Lower lobe of right lung (tissue), 2 donors: ENCODE measurements around the gene HDAC2. TPM values are rescaled to one million over a fixed set of nuclear protein-coding genes. Genes with fewer than 3 reads are reported as not detected.
"Not testable (repeated sequence)": the region's sequence is repeated elsewhere in the genome, so short reads cannot be mapped to it uniquely, and the experiment has no call there.

Experiments used
- ATAC-seq, 2 donors: fragments of 200-7000 bp; cut with Tn5 transposase; one replicate each; pipeline ENCODE4 v1.9.1; 2020 to 2022; ENCODE audit warnings: mild to moderate bottlenecking in 2 of 2, moderate library complexity in 2 of 2
- DNase-seq: peaks from one replicate; pipeline ENCODE4 v3.0.0-alpha.2; 2020
- H3K27ac ChIP-seq: fragments of 200-600 bp; one replicate; pipeline ENCODE4 v1.8.0; 2022
- H3K27me3 ChIP-seq: fragments of 200-600 bp; one replicate; pipeline ENCODE4 v1.8.0; 2022; ENCODE audit warnings: low read depth
- H3K36me3 ChIP-seq: fragments of 200-600 bp; one replicate; pipeline ENCODE4 v1.8.0; 2022; ENCODE audit warnings: mild to moderate bottlenecking
- H3K4me1 ChIP-seq: fragments of 200-600 bp; one replicate; pipeline ENCODE4 v1.8.0; 2022
- H3K4me3 ChIP-seq: fragments of 200-600 bp; one replicate; pipeline ENCODE4 v1.8.0; 2022; ENCODE audit warnings: mild to moderate bottlenecking
- H3K9me3 ChIP-seq: fragments of 200-600 bp; one replicate; pipeline ENCODE4 v1.8.0; 2022
- CTCF ChIP-seq: fragments of 200-600 bp; IDR thresholded peaks from one replicate; pipeline ENCODE4 v1.8.0; 2022; ENCODE audit warnings: antibody characterized with exemption, mild to moderate bottlenecking
- intact Hi-C: fragments of 100-400 bp; cut with DNase I; formaldehyde crosslinking; loops from one replicate; pipeline ENCODE4 v1.11.0; 2022
- total RNA-seq: library from RNA; stranded (reverse); fragmentation: NEBNext Ultra II Directional; extraction: Animal tissue kit (Norgen Biotek cat#: 25700); gene quantifications from one replicate; pipeline ENCODE4 v1.2.1, GENCODE V29; 2021
- donor health status: DM: no; HTN: yes; CAD: no; lungs with severe emphysema.

The HDAC2 gene
- total RNA-seq, 1 donor from 2014 or later = 55.3 TPM

DNA sequence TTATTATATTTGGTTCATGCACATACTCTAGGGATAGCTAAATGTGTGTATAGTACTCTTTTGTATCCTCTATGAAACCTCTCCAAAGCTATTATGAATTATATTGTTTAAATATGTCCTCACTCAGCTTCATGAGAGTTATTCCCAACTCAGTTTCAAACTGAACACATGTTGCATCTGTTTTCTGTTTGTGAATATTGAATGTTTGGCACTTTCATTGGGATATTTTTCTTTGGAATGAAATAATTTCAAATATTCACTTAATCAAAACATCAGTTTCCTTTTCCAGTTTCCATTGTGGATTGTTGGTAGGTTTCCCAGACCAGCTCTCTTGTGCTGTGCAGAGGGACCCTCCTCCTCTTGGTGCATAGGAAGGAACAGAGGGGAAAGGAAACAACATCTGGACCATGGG, 46.6 kb downstream of the HDAC2 start:
- H3K4me3 ChIP-seq = no peak overlapping the region
- H3K36me3 ChIP-seq = no peaks in the 10 kb centered on the region
- no peak overlapping the region for H3K27ac ChIP-seq
- DNase-seq (no peak), ATAC-seq (no peak)
- intact Hi-C loops = no loop called here
- no peaks in the 10 kb centered on the region for H3K27me3 ChIP-seq
- TF ChIP-seq CTCF = no peak
- H3K9me3 ChIP-seq = peaks cover 7% of the 10 kb centered on the region
- H3K4me1 ChIP-seq = peaks cover 11% of the 10 kb centered on the region

- ATAC-seq = no peak
These were observed 47.4 kb downstream of the HDAC2 start for GRCh38 chr6:113923526-113923925.

DNA sequence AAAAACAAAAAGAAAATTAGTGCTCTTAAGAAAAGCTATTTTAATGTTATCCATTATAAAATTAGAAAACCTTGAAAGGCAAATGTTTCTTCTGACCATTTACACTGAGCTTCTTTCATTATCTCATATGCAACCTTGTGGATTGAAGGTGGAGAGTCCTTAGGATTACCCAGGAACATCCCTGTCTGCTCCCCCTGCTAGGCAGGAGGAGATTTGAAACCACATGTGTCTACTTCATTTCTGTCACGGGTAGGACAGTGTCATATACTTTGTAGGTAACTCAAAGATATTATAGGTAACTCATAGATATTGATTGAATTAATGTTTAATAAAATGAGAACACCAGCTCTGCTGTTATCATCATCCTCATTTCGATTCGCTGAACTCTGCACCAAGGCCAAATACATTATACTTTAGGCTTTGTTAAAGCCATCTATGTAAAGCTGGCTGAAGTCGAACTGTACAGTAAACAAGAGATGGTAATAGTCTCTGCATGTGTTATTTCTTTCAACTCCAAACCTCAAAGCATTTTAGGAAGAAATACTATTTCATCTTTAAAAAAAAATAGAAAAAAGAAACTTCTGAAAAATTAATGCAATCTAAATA, 49.5 kb downstream of the HDAC2 start:
- TF ChIP-seq CTCF = no peak
- ATAC-seq = no peak
- H3K27me3 ChIP-seq = no peaks in the 10 kb centered on the region
- no peak for DNase-seq
- no peak overlapping the region for H3K4me3 ChIP-seq
- H3K27ac ChIP-seq = no peak overlapping the region
- H3K36me3 ChIP-seq = no peaks in the 10 kb centered on the region
- intact Hi-C loops = no loop called here
- H3K9me3 ChIP-seq = no peaks in the 10 kb centered on the region
- peaks cover 11% of the 10 kb centered on the region for H3K4me1 ChIP-seq

More at GRCh38 chr6:113923526-113923925, 47.4 kb downstream of the HDAC2 start:
- Histone ChIP-seq H3K27me3 (no peaks in the 10 kb centered on the region), H3K4me1 (peaks cover 11% of the 10 kb centered on the region), H3K27ac (no peak overlapping the region), H3K4me3 (no peak overlapping the region), H3K36me3 (no peaks in the 10 kb centered on the region), H3K9me3 (no peaks in the 10 kb centered on the region)
- intact Hi-C loops = no loop called here
- TF ChIP-seq CTCF = no peak
- DNase-seq = no peak

GRCh38 chr6:113920663-113921267, 50.2 kb downstream of the HDAC2 start:
- peak in 1 of 2 donors; percentile 37 for ATAC-seq
- Histone ChIP-seq H3K27me3 (no peaks in the 10 kb centered on the region), H3K9me3 (no peaks in the 10 kb centered on the region), H3K27ac (no peak overlapping the region), H3K4me1 (peaks cover 11% of the 10 kb centered on the region), H3K4me3 (no peak overlapping the region), H3K36me3 (no peaks in the 10 kb centered on the region)
- TF ChIP-seq CTCF = no peak
- intact Hi-C loops = no loop called here
- DNase-seq = no peak

DNA sequence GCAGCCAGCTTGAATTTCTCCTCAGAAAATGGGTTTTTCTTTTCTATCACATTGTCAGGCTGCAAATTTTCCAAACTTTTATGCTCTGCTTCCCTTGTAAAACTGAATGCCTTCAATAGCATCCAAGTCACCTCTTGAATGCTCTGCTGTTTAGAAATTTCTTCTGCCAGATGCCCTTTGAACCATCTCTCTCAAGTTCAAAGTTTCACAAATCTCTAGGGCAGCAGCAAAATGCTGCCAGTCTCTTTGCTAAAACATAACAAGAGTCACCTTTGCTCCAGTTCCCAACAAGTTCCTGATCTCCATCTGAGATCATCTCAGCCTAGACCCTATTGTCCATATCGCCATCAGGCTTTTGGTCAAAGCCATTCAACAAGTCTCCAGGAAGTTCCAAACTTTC, 60.7 kb downstream of the HDAC2 start:
- H3K27ac ChIP-seq, ATAC-seq, intact Hi-C loops, H3K27me3 ChIP-seq, H3K9me3 ChIP-seq, H3K4me1 ChIP-seq, H3K4me3 ChIP-seq, DNase-seq, H3K36me3 ChIP-seq: not testable (repeated sequence)

DNA sequence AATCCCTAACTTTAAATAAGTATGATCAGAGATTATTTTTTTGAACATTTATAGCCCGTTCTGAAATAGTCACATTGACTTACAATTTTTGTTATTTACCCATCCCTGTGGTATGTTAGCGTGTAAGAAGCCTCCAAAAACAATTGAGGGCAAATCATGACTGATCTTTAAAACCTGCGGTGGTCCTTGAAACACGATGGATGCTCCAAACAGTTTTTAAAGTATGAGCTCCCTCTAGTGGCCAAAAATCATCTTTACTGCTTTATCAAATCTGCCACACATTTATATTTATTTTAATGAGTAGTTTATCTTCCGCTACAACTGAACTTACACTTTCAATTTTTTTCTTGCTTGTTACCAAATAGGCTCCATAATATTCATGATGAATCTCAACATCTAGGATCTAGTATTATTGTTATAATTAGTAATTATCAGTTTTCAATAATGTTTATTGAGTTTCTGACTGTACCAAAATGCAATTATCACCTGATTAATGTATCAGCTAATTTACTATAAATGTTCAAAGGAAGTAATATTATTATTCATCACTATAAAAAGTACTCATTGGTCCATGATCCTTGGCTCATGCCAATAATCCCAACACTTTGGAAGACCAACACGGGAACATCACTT, 61.6 kb downstream of the HDAC2 start:
- DNase-seq (no peak), ATAC-seq (no peak)
- H3K4me3 ChIP-seq = no peak overlapping the region
- no peaks in the 10 kb centered on the region for H3K27me3 ChIP-seq
- no peaks in the 10 kb centered on the region for H3K36me3 ChIP-seq
- peak; percentile 70 for TF ChIP-seq CTCF
- no peaks in the 10 kb centered on the region for H3K4me1 ChIP-seq
- no peaks in the 10 kb centered on the region for H3K9me3 ChIP-seq
- intact Hi-C loops = no loop called here
- H3K27ac ChIP-seq = no peak overlapping the region
